SH-SY5Y (cell line): ENCODE results near the gene CLPSL1.

ENCODE experiments used
- GATA2 ChIP-seq: IDR thresholded peaks from 2 replicates; pipeline ENCODE4 v1.6.1; 2011; ENCODE audit warnings: mild to moderate bottlenecking, low read depth, low read length
- GATA3 ChIP-seq: IDR thresholded peaks from 2 replicates; pipeline ENCODE4 v1.6.1; 2011; ENCODE audit warnings: low read depth, mild to moderate bottlenecking, low read length, moderate library complexity

DNA sequence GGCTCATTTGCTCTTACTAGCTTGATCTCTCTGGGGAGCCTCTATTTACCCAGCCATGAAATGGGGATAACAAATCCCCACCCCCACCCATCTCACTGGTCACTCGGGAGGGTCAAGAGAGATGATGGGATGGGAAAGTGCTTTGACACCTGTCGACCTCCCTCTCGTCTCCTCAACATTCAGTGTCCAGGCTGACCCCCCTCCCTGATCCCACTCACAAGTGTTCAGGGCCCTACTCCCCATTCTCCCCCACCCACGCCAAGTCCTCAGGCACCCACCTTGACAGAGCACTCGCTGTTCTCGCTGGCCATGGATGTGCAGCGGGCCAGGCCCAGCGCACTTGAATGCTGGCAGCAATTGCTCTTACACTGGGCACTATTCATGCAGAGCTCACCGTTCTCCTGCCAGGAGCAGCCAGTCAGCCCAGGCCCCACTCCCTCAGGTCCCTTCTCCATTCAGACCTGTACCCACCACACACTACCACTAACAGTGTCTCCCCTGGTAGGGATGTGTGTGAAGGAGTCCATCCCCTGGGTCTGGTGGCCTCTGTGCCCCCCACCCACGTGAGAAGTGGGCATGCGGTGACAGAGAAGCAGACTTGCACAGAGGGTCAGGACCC, 14.7 kb downstream of the CLPSL1 start:
- TF ChIP-seq GATA2 = no peak
- no peak for TF ChIP-seq GATA3
